ENCODE measurements around the gene RGS16. TPM values are rescaled to one million over a fixed set of nuclear protein-coding genes. Genes with fewer than 3 reads are reported as not detected.

Gene RGS16
- total RNA-seq, 1 donor from 2014 or later: 12.0 TPM

GRCh38 chr1:182649041-182649440 lies 44.9 kb upstream of the RGS16 start:
- intact Hi-C loops (cut with DNase I): no loop called here
- no peak for ATAC-seq
- no peaks in the 10 kb centered on the region for H3K9me3 ChIP-seq
- H3K36me3 ChIP-seq: no peaks in the 10 kb centered on the region
- H3K4me3 ChIP-seq: no peak overlapping the region
- DNase-seq: no peak
- TF ChIP-seq, protein P1, sequence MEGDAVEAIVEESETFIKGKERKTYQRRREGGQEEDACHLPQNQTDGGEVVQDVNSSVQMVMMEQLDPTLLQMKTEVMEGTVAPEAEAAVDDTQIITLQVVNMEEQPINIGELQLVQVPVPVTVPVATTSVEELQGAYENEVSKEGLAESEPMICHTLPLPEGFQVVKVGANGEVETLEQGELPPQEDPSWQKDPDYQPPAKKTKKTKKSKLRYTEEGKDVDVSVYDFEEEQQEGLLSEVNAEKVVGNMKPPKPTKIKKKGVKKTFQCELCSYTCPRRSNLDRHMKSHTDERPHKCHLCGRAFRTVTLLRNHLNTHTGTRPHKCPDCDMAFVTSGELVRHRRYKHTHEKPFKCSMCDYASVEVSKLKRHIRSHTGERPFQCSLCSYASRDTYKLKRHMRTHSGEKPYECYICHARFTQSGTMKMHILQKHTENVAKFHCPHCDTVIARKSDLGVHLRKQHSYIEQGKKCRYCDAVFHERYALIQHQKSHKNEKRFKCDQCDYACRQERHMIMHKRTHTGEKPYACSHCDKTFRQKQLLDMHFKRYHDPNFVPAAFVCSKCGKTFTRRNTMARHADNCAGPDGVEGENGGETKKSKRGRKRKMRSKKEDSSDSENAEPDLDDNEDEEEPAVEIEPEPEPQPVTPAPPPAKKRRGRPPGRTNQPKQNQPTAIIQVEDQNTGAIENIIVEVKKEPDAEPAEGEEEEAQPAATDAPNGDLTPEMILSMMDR (IDR thresholded peaks at IDR 0.05): no peak
- no peak overlapping the region for H3K27ac ChIP-seq
- no peaks in the 10 kb centered on the region for H3K4me1 ChIP-seq
- no peaks in the 10 kb centered on the region for H3K27me3 ChIP-seq

GRCh38 chr1:182646739-182647138 lies 42.5 kb upstream of the RGS16 start:
- Histone ChIP-seq H3K27me3 (no peaks in the 10 kb centered on the region), H3K36me3 (no peaks in the 10 kb centered on the region), H3K9me3 (no peaks in the 10 kb centered on the region), H3K27ac (no peak overlapping the region), H3K4me1 (no peaks in the 10 kb centered on the region), H3K4me3 (no peak overlapping the region)
- intact Hi-C loops (cut with DNase I): no loop called here
- TF ChIP-seq, protein P1 (IDR thresholded peaks at IDR 0.05): no peak
- DNase-seq (no peak), ATAC-seq (no peak)

GRCh38 chr1:182644886-182645285 lies 40.7 kb upstream of the RGS16 start:
- intact Hi-C loops (cut with DNase I): no loop called here
- TF ChIP-seq, protein P1 (IDR thresholded peaks at IDR 0.05): no peak
- ATAC-seq: peak; percentile 52
- no peak for DNase-seq
- H3K36me3 ChIP-seq: no peaks in the 10 kb centered on the region
- H3K4me1 ChIP-seq: no peaks in the 10 kb centered on the region
- no peaks in the 10 kb centered on the region for H3K9me3 ChIP-seq
- no peaks in the 10 kb centered on the region for H3K27me3 ChIP-seq
- no peak overlapping the region for H3K27ac ChIP-seq
- H3K4me3 ChIP-seq: no peak overlapping the region

DNA sequence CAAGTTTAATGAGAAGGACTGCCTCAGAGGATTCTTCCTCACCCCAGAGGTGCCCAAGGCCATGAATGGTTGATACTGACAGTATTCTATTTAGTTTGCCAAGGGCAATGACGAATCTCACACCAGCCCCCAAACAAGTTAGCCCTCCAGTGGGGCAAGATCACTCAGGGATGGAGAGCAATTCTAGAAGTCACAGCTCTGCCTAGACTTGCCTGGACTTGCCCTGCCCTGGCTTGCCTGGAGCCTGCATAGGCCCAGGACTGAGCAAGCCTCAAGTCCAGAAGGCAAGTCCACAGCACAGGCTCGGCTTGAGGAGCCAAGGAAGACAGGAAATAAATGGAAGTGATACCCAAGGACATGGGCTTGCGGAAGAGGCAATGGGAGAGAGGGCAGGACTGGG lies 39.5 kb upstream of the RGS16 start:
- intact Hi-C loops (cut with DNase I): no loop called here
- Histone ChIP-seq H3K27ac (no peak overlapping the region), H3K27me3 (no peaks in the 10 kb centered on the region), H3K36me3 (no peaks in the 10 kb centered on the region), H3K4me1 (no peaks in the 10 kb centered on the region), H3K4me3 (no peak overlapping the region), H3K9me3 (no peaks in the 10 kb centered on the region)
- TF ChIP-seq, protein P1 (IDR thresholded peaks at IDR 0.05): no peak
- DNase-seq (no peak), ATAC-seq (no peak)

- TF ChIP-seq, protein P1 (IDR thresholded peaks at IDR 0.05): no peak
- ATAC-seq (no peak), DNase-seq (no peak)
- H3K36me3 ChIP-seq: no peaks in the 10 kb centered on the region
- no peak overlapping the region for H3K4me3 ChIP-seq
- no peaks in the 10 kb centered on the region for H3K9me3 ChIP-seq
- H3K27ac ChIP-seq: no peak overlapping the region
- intact Hi-C loops (cut with DNase I): no loop called here
- H3K4me1 ChIP-seq: no peaks in the 10 kb centered on the region
- H3K27me3 ChIP-seq: no peaks in the 10 kb centered on the region
Observed at GRCh38 chr1:182642461-182642860, 38.3 kb upstream of the RGS16 start.

DNA sequence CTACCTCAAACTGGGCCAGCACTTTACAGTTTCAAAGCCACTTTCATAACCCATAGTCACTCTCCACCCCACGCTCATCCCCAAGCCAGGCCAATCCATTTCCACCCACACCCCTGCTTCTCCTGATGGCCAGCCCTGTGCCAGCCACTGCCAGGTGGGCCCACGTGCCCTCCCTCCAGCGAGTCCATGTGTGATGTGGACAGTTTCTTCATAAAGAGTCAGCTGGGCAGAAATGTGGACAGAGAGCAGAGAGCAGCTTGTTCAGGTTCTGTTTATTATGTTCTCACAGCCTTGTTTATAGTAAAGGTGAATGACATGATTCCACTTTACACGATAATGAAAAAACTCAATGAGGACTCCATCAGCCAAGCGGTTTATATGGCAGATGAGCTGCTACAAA lies 37.4 kb upstream of the RGS16 start:
- Histone ChIP-seq H3K4me1 (no peaks in the 10 kb centered on the region), H3K27ac (no peak overlapping the region), H3K27me3 (no peaks in the 10 kb centered on the region), H3K9me3 (no peaks in the 10 kb centered on the region), H3K4me3 (no peak overlapping the region), H3K36me3 (no peaks in the 10 kb centered on the region)
- DNase-seq (no peak), ATAC-seq (no peak)
- TF ChIP-seq, protein P1 (IDR thresholded peaks at IDR 0.05): no peak
- intact Hi-C loops (cut with DNase I): no loop called here
